HCT116 (cell line): Measurements from ENCODE around the gene DCBLD2. TPM values are rescaled to one million over a fixed set of nuclear protein-coding genes. Genes with fewer than 3 reads are reported as not detected.
A peak's percentile ranks its signal among the peaks of the same experiment; 100 is the strongest.
"Not testable (repeated sequence)": the region's sequence is repeated elsewhere in the genome, so short reads cannot be mapped to it uniquely, and the experiment has no call there.

ENCODE experiments used
- ATAC-seq: fragments of 200-7000 bp; cut with Tn5 transposase; 2 replicates; pipeline ENCODE4 v1.9.1; 2020; ENCODE audit warnings: mild to moderate bottlenecking, moderate library complexity
- BruUV-seq: library from RNA; stranded (reverse); fragments of 400-500 nt; replicated peaks from 2 replicates; lab custom pipeline; 2021; lab: Mats Ljungman, UMichigan
- CTCF ChIA-PET: fragments of 300-600 bp; sonication (Branson Sonifier 250); formaldehyde crosslinking; loops from one replicate; lab custom pipeline; 2021; ENCODE audit warnings: antibody characterized with exemption; lab: Charles Lee
- POLR2A ChIA-PET: fragments of 300-600, 350-600 bp; sonication (Branson Sonifier 250); formaldehyde crosslinking; loops from one replicate; lab custom pipeline; 2021; ENCODE audit warnings: antibody characterized with exemption; lab: Charles Lee
- RAD21 ChIA-PET, 2 experiments: fragments of 300-600 bp; sonication (Branson Sonifier 250); formaldehyde crosslinking; loops; one replicate each; lab custom pipeline; 2023; ENCODE audit warnings: low total read pairs in 2 of 2; ENCODE audit not compliant: uncharacterized antibody in 2 of 2, unreplicated experiment in 2 of 2, low non-redundant PET in 1 of 2; lab: Charles Lee
- DNase-seq: peaks from one replicate; pipeline ENCODE4 v3.0.0-alpha.2; 2010; ENCODE audit warnings: low read depth, low spot score
- H2AFZ ChIP-seq: fragments of 200-600 bp; shearing (Covaris generic), sonication (generic); 2 replicates; pipeline ENCODE4 v1.6.1; 2017; ENCODE audit warnings: low read depth, mixed run types, mixed read lengths, antibody characterized with exemption, low read length; ENCODE audit not compliant: poor library complexity, severe bottlenecking
- H3K27ac ChIP-seq: 2 replicates; pipeline ENCODE4 v1.5.1; 2012; ENCODE audit warnings: low read depth, low read length
- H3K27me3 ChIP-seq: fragments of 200-600 bp; sonication (generic); 2 replicates; pipeline ENCODE4 v1.6.1; 2016; ENCODE audit warnings: mixed run types, low read length, mixed read lengths; ENCODE audit not compliant: insufficient read depth
- H3K36me3 ChIP-seq, 2 experiments: fragments of 200-500 bp in 1 of 2; fragments of 200-600 bp in 1 of 2; sonication (Bioruptor generic) in 1 of 2; sonication (generic) in 1 of 2; 2 replicates each; pipeline versions ENCODE4 v1.5.1 to v1.6.1; 2014 to 2016; ENCODE audit warnings: low read length in 2 of 2, inconsistent platforms in 1 of 2, mixed read lengths in 1 of 2, mixed run types in 1 of 2; ENCODE audit not compliant: insufficient read depth in 2 of 2, control insufficient read depth in 1 of 2
- H3K4me1 ChIP-seq, 2 experiments: fragments of 200-600 bp in 1 of 2; sonication (generic) in 1 of 2; 2 replicates each; pipeline versions ENCODE4 v1.5.1 to v1.6.1; 2012 to 2017; ENCODE audit warnings: low read length in 2 of 2, inconsistent platforms in 1 of 2, mild to moderate bottlenecking in 1 of 2, mixed read lengths in 1 of 2, mixed run types in 1 of 2, moderate library complexity in 1 of 2; ENCODE audit not compliant: insufficient read depth in 2 of 2, control insufficient read depth in 1 of 2
- H3K4me2 ChIP-seq: fragments of 200-600 bp; sonication (generic); 2 replicates; pipeline ENCODE4 v1.6.1; 2017; ENCODE audit warnings: mixed run types, low read length, mixed read lengths
- H3K4me3 ChIP-seq, 2 experiments: fragments of 200-600 bp in 1 of 2; sonication (generic) in 1 of 2; replicated peaks in 1 of 2; 2 replicates each; pipeline ENCODE4 v1.5.1; 2011 to 2016; ENCODE audit warnings: low read length in 2 of 2, control low read depth in 1 of 2, low read depth in 1 of 2, mild to moderate bottlenecking in 1 of 2, mixed read lengths in 1 of 2, mixed run types in 1 of 2
- H3K79me2 ChIP-seq: fragments of 200-600 bp; sonication (generic); 2 replicates; pipeline ENCODE4 v1.6.1; 2017; ENCODE audit warnings: mild to moderate bottlenecking, mixed run types, low read length, moderate library complexity, mixed read lengths; ENCODE audit not compliant: insufficient read depth
- H3K9ac ChIP-seq: fragments of 200-600 bp; sonication (generic); 2 replicates; pipeline ENCODE4 v1.6.1; 2016; ENCODE audit warnings: low read length, mixed read lengths
- H3K9me2 ChIP-seq: fragments of 200-600 bp; sonication (generic), shearing (Covaris generic); 2 replicates; pipeline ENCODE4 v1.6.1; 2017; ENCODE audit warnings: mixed run types, mild to moderate bottlenecking, moderate library complexity; ENCODE audit not compliant: insufficient read depth
- H3K9me3 ChIP-seq, 2 experiments: fragments of 200-500 bp in 1 of 2; fragments of 200-600 bp in 1 of 2; sonication (Bioruptor generic) in 1 of 2; sonication (generic) in 1 of 2; 2 replicates each; pipeline ENCODE4 v1.6.1; 2014 to 2017; ENCODE audit warnings: low read length in 2 of 2, mixed read lengths in 2 of 2, inconsistent platforms in 1 of 2, low read depth in 1 of 2, mild to moderate bottlenecking in 1 of 2, mixed run types in 1 of 2, moderate library complexity in 1 of 2; ENCODE audit not compliant: control insufficient read depth in 1 of 2, insufficient read depth in 1 of 2
- H4K20me1 ChIP-seq: fragments of 200-600 bp; sonication (generic), shearing (Covaris generic); 2 replicates; pipeline ENCODE4 v1.6.1; 2017; ENCODE audit warnings: mixed run types, mild to moderate bottlenecking, moderate library complexity; ENCODE audit not compliant: insufficient read depth
- CEBPB ChIP-seq: IDR thresholded peaks from 2 replicates; pipeline ENCODE4 v1.6.1; 2012; ENCODE audit warnings: low read depth
- ELF1 ChIP-seq: IDR thresholded peaks from 2 replicates; pipeline ENCODE4 v1.6.1; 2012; ENCODE audit warnings: low read depth, borderline replicate concordance
- POLR2AphosphoS5 ChIP-seq: IDR thresholded peaks from 2 replicates; pipeline ENCODE4 v1.6.1; 2011; ENCODE audit warnings: mild to moderate bottlenecking, low read depth, low read length, moderate library complexity
- SIN3A ChIP-seq: IDR thresholded peaks from 2 replicates; pipeline ENCODE4 v1.6.1; 2012; ENCODE audit warnings: low read depth
- intact Hi-C: fragments of 100-400 bp; cut with micrococcal nuclease; formaldehyde crosslinking; loops from 2 replicates; pipeline ENCODE4 v1.10.0; 2022
- total RNA-seq: library from RNA; stranded (reverse); gene quantifications from one replicate; pipeline ENCODE4 v1.2.1, GENCODE V29; 2021; ENCODE audit not compliant: unreplicated experiment
- TF ChIP-seq, protein P1 (sequence below): IDR thresholded peaks from 2 replicates; pipeline ENCODE4 v1.6.1; 2011; ENCODE audit warnings: mild to moderate bottlenecking, low read length, moderate library complexity; ENCODE audit not compliant: insufficient replicate concordance; ENCODE audit errors: extremely low read depth
- TF ChIP-seq, protein P2 (sequence below): IDR thresholded peaks from 2 replicates; pipeline ENCODE4 v1.6.1; 2012

DCBLD2 gene
- total RNA-seq, 1 experiment from 2014 or later = 532 TPM

DNA sequence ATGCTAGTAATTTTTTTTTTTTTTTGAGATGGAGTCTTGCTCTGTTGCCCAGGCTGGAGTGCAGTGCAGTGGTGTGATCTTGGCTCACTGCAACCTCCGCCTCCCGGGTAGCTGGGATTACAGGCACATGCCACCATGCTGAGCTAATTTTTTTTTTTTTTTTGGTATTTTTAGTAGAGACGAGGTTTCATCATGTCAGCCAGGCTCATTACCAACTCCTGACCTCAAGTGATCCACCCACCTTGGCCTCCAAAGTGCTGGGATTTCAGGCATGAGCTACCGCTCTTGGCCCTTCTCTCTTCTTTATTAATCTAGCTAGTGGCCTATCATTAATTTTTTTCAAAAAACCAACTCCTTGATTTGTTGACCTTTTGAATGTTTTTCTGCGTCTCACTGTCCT, 70.4 kb downstream of the DCBLD2 start:
- H2AFZ ChIP-seq, H3K9me3 ChIP-seq, H3K4me2 ChIP-seq, H3K9ac ChIP-seq, H3K9me2 ChIP-seq, H3K4me3 ChIP-seq, H3K27me3 ChIP-seq, intact Hi-C loops, BruUV-seq, DNase-seq: not testable (repeated sequence)
- Histone ChIP-seq H4K20me1 (peaks cover 14% of the 10 kb centered on the region; the same call in 1 of the 2 replicates), H3K4me1 (peaks cover 4 to 21% of the 10 kb centered on the region in 2 experiments; a peak in 2 of 4 replicates), H3K36me3 (peaks cover 2 to 20% of the 10 kb centered on the region in 2 experiments; a peak in 2 of 4 replicates), H3K79me2 (peaks cover 50% of the 10 kb centered on the region), H3K27ac (peak overlapping the region; percentile 28; the same call in 1 of the 2 replicates)
- TF ChIP-seq SIN3A (peak; percentile 68), CEBPB (0 out of 2 replicates have a peak, but pooled peaks have one; percentile 41), ELF1 (0 out of 2 replicates have a peak, but pooled peaks have one; percentile 3), POLR2AphosphoS5 (peak; percentile 82)
- TF ChIP-seq, protein P1, sequence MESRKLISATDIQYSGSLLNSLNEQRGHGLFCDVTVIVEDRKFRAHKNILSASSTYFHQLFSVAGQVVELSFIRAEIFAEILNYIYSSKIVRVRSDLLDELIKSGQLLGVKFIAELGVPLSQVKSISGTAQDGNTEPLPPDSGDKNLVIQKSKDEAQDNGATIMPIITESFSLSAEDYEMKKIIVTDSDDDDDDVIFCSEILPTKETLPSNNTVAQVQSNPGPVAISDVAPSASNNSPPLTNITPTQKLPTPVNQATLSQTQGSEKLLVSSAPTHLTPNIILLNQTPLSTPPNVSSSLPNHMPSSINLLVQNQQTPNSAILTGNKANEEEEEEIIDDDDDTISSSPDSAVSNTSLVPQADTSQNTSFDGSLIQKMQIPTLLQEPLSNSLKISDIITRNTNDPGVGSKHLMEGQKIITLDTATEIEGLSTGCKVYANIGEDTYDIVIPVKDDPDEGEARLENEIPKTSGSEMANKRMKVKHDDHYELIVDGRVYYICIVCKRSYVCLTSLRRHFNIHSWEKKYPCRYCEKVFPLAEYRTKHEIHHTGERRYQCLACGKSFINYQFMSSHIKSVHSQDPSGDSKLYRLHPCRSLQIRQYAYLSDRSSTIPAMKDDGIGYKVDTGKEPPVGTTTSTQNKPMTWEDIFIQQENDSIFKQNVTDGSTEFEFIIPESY = peak; percentile 68
- TF ChIP-seq, protein P2, sequence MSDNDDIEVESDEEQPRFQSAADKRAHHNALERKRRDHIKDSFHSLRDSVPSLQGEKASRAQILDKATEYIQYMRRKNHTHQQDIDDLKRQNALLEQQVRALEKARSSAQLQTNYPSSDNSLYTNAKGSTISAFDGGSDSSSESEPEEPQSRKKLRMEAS = peak; percentile 73
- peak; percentile 15 for ATAC-seq
- ChIA-PET RAD21 (interaction anchor here in 1 of 2 experiments (0.7 kb wide), 1 partner anchor 64 kb away, joined by 4 read pairs; no protein-coding TSS in a partner anchor), CTCF (interaction anchor here (0.8 kb wide), 1 partner anchor 163 kb away, joined by 3 read pairs; no protein-coding TSS in a partner anchor), POLR2A (interaction anchor here (0.7 to 2.0 kb wide), 2 partner anchors 70 to 163 kb away, joined by 3 to 8 read pairs; partner anchors contain the start of gene DCBLD2)
